Activated naive CD8-positive, alpha-beta T cell treated with anti-CD3 and anti-CD28 coated beads, Interleukin-2, amount 50 U/mL, for 16 hours (primary cell): ENCODE measurements around the gene ADGRL1.
A peak's percentile ranks its signal among the peaks of the same experiment; 100 is the strongest.
"Not testable (repeated sequence)": the region's sequence is repeated elsewhere in the genome, so short reads cannot be mapped to it uniquely, and the experiment has no call there.

Experiments used
- DNase-seq: peaks from one replicate; pipeline ENCODE4 v3.0.0-alpha.2; 2020; ENCODE audit warnings: low read depth, low spot score

ADGRL1 gene

GRCh38 chr19:14218620-14219330 lies 12.8 kb upstream of the ADGRL1 start:
- DNase-seq, result no peak

- DNase-seq, result not testable (repeated sequence)
Observed at GRCh38 chr19:14217886-14218285, 11.9 kb upstream of the ADGRL1 start.

- DNase-seq, result no peak
Observed at GRCh38 chr19:14214580-14214979, 8.6 kb upstream of the ADGRL1 start.

GRCh38 chr19:14210182-14210581 lies 4.2 kb upstream of the ADGRL1 start:
- DNase-seq, result not testable (repeated sequence)

GRCh38 chr19:14209401-14209800 lies 3.4 kb upstream of the ADGRL1 start:
- not testable (repeated sequence) for DNase-seq

GRCh38 chr19:14208496-14208895 lies 2.5 kb upstream of the ADGRL1 start:
- DNase-seq, result not testable (repeated sequence)

GRCh38 chr19:14207796-14208195 lies 1.8 kb upstream of the ADGRL1 start:
- not testable (repeated sequence) for DNase-seq

GRCh38 chr19:14206737-14207726 lies 1.1 kb upstream of the ADGRL1 start:
- DNase-seq, result peak; percentile 56

GRCh38 chr19:14206308-14206707 lies 339 bp upstream of the ADGRL1 start:
- not testable (repeated sequence) for DNase-seq

- not testable (repeated sequence) for DNase-seq
Observed at GRCh38 chr19:14204676-14205451, 1.1 kb downstream of the ADGRL1 start.

- not testable (repeated sequence) for DNase-seq
Observed at GRCh38 chr19:14204219-14204618, 1.8 kb downstream of the ADGRL1 start.

GRCh38 chr19:14203788-14204187 lies 2.2 kb downstream of the ADGRL1 start:
- DNase-seq, result not testable (repeated sequence)

GRCh38 chr19:14203177-14203576 lies 2.8 kb downstream of the ADGRL1 start:
- no peak for DNase-seq

- not testable (repeated sequence) for DNase-seq
Observed at GRCh38 chr19:14201481-14201880, 4.5 kb downstream of the ADGRL1 start.

- not testable (repeated sequence) for DNase-seq
Observed at GRCh38 chr19:14200147-14200841, 5.7 kb downstream of the ADGRL1 start.

GRCh38 chr19:14198384-14199376 lies 7.3 kb downstream of the ADGRL1 start:
- no peak for DNase-seq

GRCh38 chr19:14197882-14198281 lies 8.1 kb downstream of the ADGRL1 start:
- no peak for DNase-seq

- not testable (repeated sequence) for DNase-seq
Observed at GRCh38 chr19:14197288-14197687, 8.7 kb downstream of the ADGRL1 start.

GRCh38 chr19:14196105-14196504 lies 9.9 kb downstream of the ADGRL1 start:
- DNase-seq, result peak; percentile 51

GRCh38 chr19:14195216-14195615 lies 10.8 kb downstream of the ADGRL1 start:
- not testable (repeated sequence) for DNase-seq
